Measurements from ENCODE around the gene RNF213. TPM values are rescaled to one million over a fixed set of nuclear protein-coding genes. Genes with fewer than 3 reads are reported as not detected.

The RNF213 gene
- total RNA-seq, 1 experiment from 2014 or later: 23.8 TPM

GRCh38 chr17:80349151-80349651 is 88.5 kb downstream of the RNF213 start:
- peak; percentile 44 for DNase-seq (ENCODE audit: low read depth)

GRCh38 chr17:80349751-80350150 is 89.1 kb downstream of the RNF213 start:
- DNase-seq (ENCODE audit: low read depth): no peak

- DNase-seq (ENCODE audit: low read depth): no peak
Observed at GRCh38 chr17:80352216-80352895, 91.7 kb downstream of the RNF213 start.

DNA sequence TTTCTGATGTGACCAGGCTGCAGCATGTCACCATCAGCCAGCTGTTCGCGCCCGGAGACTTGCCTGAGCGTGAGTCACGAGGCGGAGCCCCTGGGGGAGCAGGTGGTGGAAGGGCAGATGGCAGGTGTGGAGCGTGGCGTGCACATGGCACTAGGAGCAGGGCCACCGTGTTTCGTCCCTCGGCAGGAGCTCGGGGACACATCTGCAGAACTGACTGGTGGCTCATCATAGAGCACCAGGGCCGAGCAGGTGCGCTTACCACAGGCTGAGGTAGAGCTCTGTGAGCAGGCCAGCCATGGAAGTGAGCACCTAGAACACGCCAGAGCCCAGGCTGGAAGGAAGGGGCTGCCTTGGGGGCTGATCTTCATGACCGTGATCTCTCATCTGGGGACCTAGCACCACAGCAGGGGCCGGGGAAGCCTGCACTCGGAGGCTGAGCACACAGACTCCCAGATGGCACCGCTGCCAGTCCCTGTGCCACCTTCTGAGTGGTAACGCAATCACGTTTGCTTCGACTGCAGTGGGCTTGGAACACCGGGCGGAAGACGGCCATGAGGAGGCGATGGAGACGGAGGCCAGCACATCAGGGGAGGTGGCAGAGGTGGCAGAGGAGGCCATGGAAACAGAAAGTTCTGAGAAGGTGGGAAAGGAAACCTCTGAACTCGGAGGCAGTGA is 92.5 kb downstream of the RNF213 start:
- DNase-seq (ENCODE audit: low read depth): no peak

DNA sequence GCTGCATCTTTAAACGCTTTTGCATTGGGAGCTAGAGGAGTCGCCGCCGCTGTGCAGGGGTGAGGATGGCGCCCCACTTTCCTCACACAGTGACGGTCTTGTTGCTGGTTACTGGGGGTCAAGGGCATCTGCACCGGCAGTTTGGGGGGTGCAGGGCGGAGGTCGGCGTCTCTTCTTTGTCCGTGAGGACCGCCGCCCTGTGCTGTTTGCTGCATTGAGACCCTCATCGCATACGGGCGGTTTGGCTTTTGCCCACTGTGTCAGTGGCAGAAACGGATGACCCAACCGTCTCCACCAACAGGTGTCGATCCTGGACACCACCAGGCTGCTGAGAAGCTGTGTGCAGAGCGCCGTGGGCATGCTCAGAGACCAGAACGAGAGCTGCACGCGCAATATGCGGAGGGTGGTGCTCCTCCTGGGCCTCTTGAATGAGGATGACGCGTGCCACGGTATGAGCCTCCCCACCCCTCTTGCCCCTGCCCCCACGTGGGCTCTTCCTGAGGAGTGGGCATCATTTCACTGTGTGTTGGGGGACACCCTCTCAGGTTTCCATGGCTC is 93.1 kb downstream of the RNF213 start:
- DNase-seq (ENCODE audit: low read depth): no peak

GRCh38 chr17:80354336-80354735 is 93.7 kb downstream of the RNF213 start:
- DNase-seq (ENCODE audit: low read depth): no peak

DNA sequence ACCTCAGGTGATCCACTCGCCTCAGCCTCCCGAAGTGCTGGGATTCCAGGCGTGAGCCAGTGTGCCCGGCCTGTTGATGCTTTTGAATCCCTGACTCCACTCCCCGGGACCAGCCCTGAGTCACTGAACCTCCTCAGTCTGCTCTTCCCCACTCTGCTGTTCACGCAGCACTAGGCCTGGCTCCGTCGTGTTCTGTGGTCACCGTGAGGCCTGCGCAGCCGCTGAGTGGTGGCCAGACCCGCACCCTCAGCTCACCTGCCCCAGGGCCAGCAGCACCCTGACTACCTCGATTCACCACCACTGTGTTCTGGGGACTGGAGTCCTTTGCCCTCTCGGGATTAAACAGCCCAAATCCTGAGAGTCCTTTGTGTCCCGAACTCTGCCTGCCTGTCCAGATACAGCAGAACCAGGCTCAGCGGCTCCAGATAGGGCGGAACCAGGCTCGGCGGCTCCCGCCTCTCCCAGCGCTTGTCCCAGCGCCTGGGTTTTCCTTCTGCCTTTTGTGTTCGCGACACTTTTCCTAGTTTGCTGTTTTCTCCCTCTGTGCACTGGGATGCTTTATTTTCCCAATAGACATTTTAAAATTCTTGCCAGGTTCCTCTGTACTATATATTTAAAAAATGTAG is 95.7 kb downstream of the RNF213 start:
- no peak for DNase-seq (ENCODE audit: low read depth)

GRCh38 chr17:80358131-80358530 is 97.5 kb downstream of the RNF213 start:
- no peak for DNase-seq (ENCODE audit: low read depth)

GRCh38 chr17:80358861-80359260 is 98.2 kb downstream of the RNF213 start:
- DNase-seq (ENCODE audit: low read depth): no peak

GRCh38 chr17:80359422-80360110 is 98.9 kb downstream of the RNF213 start:
- no peak for DNase-seq (ENCODE audit: low read depth)

DNA sequence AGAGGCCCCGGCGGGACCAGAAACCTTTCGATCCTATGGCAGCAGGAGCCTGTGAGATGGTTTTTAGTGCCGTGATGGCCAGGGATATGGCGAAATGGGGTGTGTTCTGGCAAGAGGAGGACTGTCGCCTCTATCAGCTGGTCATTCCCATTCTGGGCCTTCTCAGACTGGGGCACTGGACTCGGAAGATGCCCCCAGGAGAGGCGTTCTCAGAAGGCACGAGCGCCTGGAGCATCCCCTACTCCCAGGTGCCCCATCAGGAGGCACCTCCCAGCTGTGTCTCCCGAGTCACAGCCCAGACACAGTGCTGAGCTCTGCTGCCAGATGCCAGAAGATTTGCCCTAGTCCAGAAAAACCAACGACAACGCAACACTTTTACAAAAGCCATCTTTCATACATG is 99.7 kb downstream of the RNF213 start:
- DNase-seq (ENCODE audit: low read depth): no peak

- DNase-seq (ENCODE audit: low read depth): no peak
Observed at GRCh38 chr17:80361495-80362220, 101.0 kb downstream of the RNF213 start.

- peak; percentile 3 for DNase-seq (ENCODE audit: low read depth)
Observed at GRCh38 chr17:80362428-80363119, 101.9 kb downstream of the RNF213 start.

DNA sequence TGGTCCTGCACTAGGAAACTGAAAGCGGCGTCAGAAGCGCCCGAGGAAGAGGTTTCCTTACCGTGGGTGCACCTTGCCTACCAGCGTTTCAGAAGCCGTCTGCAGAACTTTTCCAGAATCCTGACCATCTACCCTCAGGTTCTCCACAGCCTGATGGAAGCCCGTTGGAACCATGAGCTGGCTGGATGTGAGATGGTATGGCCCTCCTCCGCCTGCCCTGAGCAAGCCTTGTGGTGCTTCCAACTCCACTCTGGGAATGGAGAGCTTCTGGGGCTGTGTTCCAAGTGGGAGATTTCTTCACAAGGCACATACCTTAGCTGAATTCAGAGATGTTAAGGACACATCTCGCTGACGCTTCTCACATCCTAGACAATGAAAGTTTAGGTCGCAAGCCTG is 102.5 kb downstream of the RNF213 start:
- no peak for DNase-seq (ENCODE audit: low read depth)

DNA sequence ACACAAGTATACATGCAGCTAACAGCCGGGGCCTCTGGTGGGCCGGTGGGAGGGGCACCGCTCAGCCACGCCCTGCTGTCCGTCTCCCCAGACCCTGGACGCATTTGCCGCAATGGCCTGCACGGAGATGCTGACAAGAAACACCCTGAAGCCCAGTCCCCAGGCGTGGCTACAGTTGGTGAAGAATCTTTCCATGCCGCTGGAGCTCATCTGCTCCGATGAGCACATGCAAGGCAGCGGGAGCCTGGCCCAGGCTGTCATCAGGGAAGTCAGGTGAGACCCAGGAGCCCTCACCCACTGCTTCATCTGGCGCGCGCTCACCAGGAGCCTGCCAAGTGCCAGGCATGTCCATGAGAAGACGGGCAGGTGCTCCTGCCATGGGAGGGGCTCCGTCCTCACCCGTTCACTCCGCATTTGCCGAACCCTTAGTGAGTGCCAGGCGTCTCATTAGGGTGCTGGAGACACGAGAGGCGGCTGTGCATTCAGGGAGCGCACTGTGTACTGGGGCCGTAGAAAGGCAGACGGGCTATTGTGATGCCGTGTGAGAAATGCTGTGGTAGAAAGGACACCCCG is 103.0 kb downstream of the RNF213 start:
- DNase-seq (ENCODE audit: low read depth): no peak

- no peak for DNase-seq (ENCODE audit: low read depth)
Observed at GRCh38 chr17:80364091-80364691, 103.5 kb downstream of the RNF213 start.

DNA sequence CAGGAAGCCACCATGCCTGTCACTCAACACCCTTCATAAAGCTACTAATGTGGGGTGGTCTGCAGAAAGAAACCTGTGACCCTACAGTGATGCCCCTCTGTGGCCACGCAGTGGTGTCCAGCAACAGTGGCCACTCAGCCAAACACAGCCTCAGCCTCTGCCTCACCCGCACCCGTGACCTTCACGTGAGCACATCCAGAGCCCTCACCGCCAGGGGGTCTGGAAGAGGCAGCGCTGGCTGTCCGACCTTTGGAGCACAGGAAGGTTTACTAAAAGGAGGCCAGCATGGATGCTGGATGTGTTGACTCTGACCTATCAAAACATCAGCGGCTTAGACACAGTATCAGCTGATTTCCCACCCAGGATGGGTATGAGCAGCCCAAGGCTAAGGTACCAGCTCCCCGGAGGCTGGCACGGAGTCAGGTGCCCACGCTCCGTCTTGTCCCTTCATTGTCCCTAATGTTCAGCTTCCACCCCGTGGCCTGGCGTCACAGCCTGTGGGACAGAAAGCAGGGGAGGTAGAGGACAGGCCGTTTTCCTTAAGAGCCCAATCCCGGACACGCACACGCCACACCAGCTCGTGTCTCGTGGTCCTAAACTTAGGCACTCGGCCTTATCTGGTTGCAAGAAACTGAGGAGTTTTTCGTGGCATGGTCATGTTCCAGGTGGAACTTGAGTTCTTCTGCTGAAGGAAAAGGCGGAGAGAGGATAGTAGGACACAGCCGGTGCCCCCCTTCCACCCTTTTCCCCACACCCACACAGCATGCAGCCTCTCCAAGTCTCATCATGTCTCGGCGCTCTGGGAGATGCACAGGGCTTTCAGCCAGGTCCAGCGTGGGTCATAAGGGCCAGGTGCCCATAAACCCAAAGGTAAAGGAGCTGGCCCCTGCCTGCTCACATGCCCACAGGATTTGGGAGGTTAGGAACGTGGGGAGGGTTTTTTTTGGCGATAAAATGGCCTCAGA is 104.6 kb downstream of the RNF213 start:
- DNase-seq (ENCODE audit: low read depth): no peak

GRCh38 chr17:80365983-80366382 is 105.3 kb downstream of the RNF213 start:
- no peak for DNase-seq (ENCODE audit: low read depth)

DNA sequence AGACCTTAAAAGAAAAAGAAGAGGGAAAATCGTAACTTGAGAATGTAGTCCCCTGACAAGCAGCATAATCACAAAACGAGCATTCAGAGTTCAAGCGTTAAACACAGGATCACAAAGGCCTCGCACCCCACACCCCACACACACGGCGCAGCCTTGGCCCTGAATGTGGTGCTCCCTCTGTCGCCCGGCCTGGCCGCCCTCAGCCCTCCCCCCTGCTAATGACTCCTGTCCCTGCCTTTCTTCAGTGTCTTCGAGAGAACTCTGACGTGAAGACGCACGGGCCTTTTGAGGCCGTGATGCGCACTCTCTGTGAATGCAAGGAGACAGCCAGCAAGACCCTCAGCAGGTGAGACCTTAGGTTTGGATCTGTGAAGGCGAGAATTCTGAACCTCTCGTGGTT is 106.9 kb downstream of the RNF213 start:
- no peak for DNase-seq (ENCODE audit: low read depth)
